ENCODE data around the gene TMEM178B.
A peak's percentile ranks its signal among the peaks of the same experiment; 100 is the strongest.
"Not testable (repeated sequence)": the region's sequence is repeated elsewhere in the genome, so short reads cannot be mapped to it uniquely, and the experiment has no call there.

Gene TMEM178B

GRCh38 chr7:141073641-141074161 is at the start of gene TMEM178B:
Gene TMEM178B, plus strand, starts transcription at chr7:141074064.
- no peak for DNase-seq (ENCODE audit: low read depth)

DNA sequence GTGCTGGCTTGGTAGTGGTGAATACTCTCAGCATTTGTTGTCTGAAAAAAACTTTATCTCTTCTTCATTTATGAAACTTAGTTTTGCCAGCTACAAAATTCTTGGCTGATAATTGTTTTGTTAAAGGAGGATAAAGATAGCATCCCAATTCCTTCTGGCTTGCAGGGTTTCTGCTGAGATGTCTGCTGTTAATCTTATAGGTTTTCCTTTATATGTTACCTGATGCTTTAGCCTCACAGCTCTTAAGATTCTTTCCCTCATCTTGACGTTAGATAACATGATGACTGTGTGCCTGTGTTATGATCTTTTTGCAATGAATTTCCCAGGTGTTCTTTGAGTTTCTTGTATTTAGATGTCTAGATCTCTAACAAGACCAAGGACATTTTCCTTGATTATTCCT is 49.2 kb upstream of the TMEM178B start:
- DNase-seq (ENCODE audit: low read depth) = no peak

- no peak for DNase-seq (ENCODE audit: low read depth)
Measured at GRCh38 chr7:141027043-141027442, 46.8 kb upstream of the TMEM178B start.

GRCh38 chr7:141028767-141029166 is 45.1 kb upstream of the TMEM178B start:
- no peak for DNase-seq (ENCODE audit: low read depth)

- DNase-seq (ENCODE audit: low read depth) = not testable (repeated sequence)
Measured at GRCh38 chr7:141032539-141033323, 41.1 kb upstream of the TMEM178B start.

- not testable (repeated sequence) for DNase-seq (ENCODE audit: low read depth)
Measured at GRCh38 chr7:141038100-141038499, 35.8 kb upstream of the TMEM178B start.

- no peak for DNase-seq (ENCODE audit: low read depth)
Measured at GRCh38 chr7:141039376-141039775, 34.5 kb upstream of the TMEM178B start.

DNA sequence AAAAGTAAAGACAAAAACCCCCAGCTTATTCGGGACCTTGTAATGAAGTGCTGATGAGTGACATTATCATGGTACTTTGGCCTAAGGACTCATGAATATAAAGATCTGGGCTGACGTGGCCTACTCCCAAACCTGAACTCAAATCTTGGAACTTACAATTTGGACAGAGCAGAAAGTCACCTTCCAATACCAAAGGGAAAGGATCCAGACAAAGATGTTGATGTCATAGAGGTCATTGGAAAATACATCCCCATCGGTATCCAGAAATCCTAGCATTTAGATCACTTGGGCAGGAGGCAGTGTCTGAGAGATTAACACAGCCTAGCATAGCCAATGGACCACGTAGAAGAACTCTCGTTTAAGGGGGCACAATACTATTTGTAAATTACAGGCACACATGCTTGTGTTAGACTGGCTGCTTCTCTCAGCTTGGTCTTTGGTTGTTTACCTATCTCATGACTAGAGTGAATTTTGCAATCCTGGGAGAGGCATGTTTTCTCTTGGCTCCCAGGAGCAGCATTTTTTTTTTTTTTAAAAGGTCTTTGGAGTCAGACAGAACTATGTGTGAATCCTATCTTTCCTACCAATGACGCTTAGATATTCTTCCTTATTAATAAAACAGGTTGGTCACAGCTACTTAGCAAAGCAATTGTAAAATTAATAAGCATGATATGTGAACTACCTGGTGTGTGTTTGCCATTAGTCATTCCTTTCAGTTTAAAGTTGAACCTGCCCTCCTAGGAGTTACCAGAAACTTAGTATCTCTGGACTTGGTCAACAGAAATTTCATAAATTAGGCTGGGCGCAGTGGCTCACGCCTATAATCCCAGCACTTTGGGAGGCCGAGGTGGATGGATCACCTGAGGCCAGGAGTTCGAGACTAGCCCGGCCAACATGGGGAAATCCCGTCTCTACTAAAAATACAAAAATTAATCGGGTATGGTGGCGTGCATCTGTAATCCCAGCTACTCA is 31.4 kb upstream of the TMEM178B start:
- no peak for DNase-seq (ENCODE audit: low read depth)

- DNase-seq (ENCODE audit: low read depth) = no peak
Measured at GRCh38 chr7:141043616-141044015, 30.2 kb upstream of the TMEM178B start.

DNA sequence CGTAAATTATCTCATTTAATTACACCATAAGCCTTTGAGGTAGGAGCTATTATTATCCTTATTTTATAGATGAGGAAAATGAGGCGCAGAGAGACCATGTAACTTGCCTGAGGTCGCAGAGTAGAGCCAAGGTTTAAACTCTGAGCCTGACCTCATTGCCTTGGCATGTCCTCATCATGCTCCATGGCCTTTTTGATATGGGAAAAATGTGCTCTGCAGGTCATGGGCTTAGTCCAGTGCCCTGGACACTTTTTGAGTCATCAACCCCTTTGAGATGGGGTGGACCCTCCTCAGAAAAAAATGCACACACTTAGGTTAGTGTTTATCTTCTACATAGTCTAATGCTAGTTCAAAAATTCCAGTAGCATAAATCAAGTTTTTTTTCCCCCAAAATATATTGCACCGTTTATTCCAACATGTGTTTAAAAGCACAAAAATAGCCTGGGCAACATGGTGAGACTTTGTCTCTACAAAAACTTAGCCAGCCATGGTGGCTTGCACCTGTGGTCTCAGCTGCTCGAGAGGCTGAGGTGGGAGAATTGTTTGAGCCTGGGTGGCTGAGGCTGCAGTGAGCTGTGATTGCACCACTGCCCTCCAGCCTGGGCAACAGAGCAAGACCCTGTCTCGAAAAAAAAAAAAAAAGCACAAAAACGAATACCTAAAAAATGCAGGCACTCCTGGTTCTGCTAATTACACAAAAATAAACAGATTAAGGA is 28.6 kb upstream of the TMEM178B start:
- DNase-seq (ENCODE audit: low read depth) = no peak

DNA sequence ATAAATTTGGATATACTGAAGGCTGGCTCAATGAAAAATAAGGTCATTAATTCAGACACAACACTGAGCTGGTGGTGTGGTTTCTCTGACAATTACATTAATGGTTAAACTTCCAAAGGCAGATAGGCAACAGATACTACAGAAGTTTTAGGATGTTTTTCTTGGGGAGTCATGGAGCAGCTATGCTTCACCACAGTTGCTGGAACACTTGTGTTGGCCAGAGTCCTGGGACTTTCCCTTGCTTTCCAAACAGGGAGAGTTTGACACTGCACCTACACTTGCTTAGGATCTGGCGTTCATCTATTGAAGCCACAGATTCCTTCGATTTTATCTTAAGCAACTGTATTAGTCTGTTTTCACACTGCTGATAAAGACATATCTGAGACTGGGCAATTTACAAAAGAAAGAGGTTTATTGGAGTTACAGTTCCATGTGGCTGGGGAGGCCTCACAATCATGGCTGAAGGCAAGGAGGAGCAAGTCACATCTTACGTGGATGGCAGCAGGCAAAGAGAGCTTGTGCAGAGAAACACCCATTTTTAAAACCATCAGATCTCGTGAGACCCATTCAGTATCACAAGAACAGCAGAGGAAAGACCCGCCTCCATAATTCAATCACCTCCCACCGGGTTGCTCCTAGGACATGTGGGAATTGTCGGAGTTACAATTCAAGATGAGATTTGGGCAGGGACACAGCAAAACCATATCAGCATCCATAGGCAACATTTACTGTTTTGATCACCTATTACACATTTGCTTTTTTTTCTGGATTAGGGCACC is 27.8 kb upstream of the TMEM178B start:
- DNase-seq (ENCODE audit: low read depth) = no peak

DNA sequence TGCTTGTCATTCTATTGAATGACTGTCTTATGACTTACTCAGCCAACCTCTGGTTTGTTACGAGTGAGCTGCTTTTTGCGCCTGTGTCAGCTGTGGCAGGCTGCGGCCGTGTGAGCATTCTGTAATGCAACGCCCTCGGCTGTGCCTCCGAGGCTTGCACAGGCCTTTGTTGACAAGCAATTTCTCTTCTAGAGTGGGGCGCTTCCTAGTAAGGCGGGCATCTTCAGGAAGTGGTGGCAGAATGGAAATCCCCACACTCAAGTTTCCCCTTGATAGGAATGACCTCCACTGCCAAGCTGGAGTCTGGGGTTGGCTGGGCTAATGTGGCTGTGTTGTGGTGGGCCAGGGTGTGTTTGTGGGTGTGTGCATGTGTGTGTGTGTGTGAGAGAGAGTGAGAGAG is 20.2 kb upstream of the TMEM178B start:
- peak; percentile 16 for DNase-seq (ENCODE audit: low read depth)

DNA sequence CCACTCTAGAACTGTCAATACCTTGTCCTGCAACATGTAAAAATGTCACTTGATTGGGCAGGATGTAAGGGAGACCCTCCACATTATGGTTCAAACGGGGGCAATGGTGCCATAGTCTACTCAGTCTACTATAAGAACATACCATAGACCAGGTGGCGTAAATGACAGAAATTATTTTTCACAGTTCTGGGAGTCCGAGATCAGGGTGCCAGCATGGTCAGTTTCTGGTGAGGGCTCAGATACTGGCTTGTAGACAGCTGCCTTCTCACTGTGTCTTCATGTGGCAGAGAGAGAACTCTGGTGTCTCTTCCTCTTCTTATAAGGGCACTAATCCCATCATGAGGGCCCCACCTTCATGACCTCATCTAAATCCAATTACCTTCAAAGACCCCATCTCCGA is 18.7 kb upstream of the TMEM178B start:
- no peak for DNase-seq (ENCODE audit: low read depth)

DNA sequence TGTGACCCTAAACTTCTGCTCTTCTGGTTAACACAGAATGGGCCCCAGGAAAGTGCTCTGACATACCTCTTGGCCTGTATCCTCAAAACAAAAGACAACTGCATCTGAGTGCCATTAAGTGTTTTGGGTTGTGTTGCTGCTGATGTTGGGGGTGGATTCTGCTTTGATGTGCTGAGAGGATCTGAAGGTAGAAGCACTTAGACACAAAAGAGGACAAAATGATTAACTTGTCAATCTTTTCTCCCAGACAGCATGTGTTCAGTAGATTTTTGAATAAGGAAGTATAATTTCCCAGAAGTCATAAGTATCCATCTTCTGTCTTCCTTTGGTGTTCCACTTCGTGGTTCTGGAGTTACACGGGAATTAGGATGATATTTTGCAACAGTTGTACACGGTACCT is 16.1 kb upstream of the TMEM178B start:
- DNase-seq (ENCODE audit: low read depth) = no peak

DNA sequence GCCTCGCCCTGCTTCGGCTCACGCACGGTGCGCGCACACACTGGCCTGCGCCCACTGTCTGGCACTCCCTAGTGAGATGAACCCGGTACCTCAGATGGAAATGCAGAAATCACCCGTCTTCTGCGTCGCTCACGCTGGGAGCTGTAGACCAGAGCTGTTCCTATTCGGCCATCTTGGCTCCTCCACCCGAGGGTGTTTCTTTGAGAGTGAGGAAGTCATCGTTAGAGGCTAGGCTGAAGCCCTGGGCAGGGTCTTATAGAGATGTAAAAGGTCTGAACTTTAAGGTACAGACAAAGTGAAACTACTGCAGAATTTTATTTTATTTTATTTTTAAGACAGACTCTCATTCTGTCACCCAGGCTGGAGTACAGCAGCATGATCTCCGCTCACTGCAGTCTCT is 6.0 kb upstream of the TMEM178B start:
- DNase-seq (ENCODE audit: low read depth) = not testable (repeated sequence)

DNA sequence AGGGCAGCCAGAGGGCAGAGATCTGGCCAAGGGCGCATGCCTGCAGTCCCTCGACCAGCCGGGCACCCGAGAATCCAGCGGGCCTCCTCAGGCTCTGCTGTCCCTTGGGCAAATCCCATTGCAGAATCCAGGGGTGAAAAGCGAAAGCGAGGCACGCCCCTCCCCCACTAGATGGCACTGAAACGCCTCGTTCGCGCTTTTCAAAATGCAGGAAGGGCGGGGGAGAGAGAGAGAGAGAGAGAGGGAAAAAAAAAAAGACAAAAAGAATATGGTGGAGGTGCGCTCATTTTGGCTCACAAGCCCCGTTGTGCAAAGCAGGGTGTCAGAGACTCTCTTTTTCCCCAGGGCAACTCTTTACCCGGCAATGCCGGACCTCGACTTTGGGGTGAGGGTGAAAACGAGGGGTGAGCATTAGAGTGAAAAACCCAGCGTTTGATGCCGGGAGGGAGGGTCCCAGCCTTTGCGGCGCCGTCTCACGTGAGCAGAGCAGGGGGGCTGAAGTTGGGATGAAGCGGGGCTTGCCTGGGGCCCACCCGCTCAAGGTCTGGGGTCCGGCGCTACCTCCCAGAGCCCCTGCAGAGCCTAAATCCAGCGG is 2.5 kb upstream of the TMEM178B start:
- DNase-seq (ENCODE audit: low read depth) = peak; percentile 3

- no peak for DNase-seq (ENCODE audit: low read depth)
Measured at GRCh38 chr7:141071855-141072547, 1.9 kb upstream of the TMEM178B start.

- no peak for DNase-seq (ENCODE audit: low read depth)
Measured at GRCh38 chr7:141072548-141073172, 1.2 kb upstream of the TMEM178B start.

- DNase-seq (ENCODE audit: low read depth) = no peak
Measured at GRCh38 chr7:141073173-141073640, 657 bp upstream of the TMEM178B start.

Measured in stimulated activated CD8-positive, alpha-beta memory T cell treated with anti-CD3 and anti-CD28 coated beads, Interleukin-12 subunit alpha, Interleukin-12 subunit beta, amount 100 ng/mL, for 1 hour (primary cell).